Neutrophil (primary cell): ENCODE data around the gene OPN4.

ENCODE experiments used
- H3K27ac ChIP-seq: fragments of 200-600 bp; sonication (generic); 2 replicates; pipeline ENCODE4 v1.5.1; 2016; ENCODE audit warnings: mild to moderate bottlenecking, moderate library complexity
- H3K27me3 ChIP-seq: fragments of 200-600 bp; sonication (generic); 2 replicates; pipeline ENCODE4 v1.6.0; 2016; ENCODE audit warnings: mild to moderate bottlenecking
- H3K36me3 ChIP-seq: fragments of 200-600 bp; sonication (generic); 2 replicates; pipeline ENCODE4 v1.5.1; 2017
- H3K4me1 ChIP-seq, 2 experiments: fragments of 200-600 bp in 1 of 2; sonication (generic) in 1 of 2; 1 replicate in 1 of 2; 2 replicates in 1 of 2; pipeline versions ENCODE4 v1.5.1 to v1.6.1; 2013 to 2016; ENCODE audit warnings: low read depth in 1 of 2, low read length in 1 of 2, mild to moderate bottlenecking in 1 of 2, moderate library complexity in 1 of 2; ENCODE audit not compliant: control insufficient read depth in 1 of 2, insufficient read depth in 1 of 2
- H3K4me3 ChIP-seq, 2 experiments: fragments of 200-600 bp in 1 of 2; sonication (generic) in 1 of 2; 1 replicate in 1 of 2; 2 replicates in 1 of 2; pipeline ENCODE4 v1.5.1; 2013 to 2016; ENCODE audit warnings: low read depth in 1 of 2, low read length in 1 of 2, mild to moderate bottlenecking in 1 of 2, moderate library complexity in 1 of 2
- H3K9me3 ChIP-seq: fragments of 200-600 bp; sonication (generic); 2 replicates; pipeline ENCODE4 v1.5.1; 2016
- TF ChIP-seq, protein P1 (sequence below): fragments of 200-600 bp; sonication (generic); IDR thresholded peaks from 2 replicates; pipeline ENCODE4 v1.5.1; 2016; ENCODE audit warnings: antibody characterized with exemption

The OPN4 gene

DNA sequence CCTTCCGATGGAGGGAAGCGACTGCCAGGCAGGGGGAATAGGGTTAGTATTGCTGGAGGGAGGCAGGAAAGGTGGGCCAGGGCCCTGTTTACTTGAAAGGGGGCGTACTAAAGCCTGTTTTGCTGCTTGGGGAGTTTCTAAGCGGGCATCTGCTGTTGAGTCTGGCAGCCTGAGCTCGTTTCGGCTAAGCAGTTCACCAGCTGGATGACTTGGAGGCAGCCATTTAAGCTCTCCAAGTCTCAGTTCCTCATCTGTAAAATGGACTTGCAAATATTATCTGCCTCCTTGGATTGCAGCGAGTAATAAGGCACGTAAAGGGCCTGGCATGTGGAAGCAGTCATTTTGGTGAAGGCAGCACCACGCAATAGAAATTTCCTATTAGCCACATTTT is 58.0 kb downstream of the OPN4 start:
- TF ChIP-seq, protein P1, sequence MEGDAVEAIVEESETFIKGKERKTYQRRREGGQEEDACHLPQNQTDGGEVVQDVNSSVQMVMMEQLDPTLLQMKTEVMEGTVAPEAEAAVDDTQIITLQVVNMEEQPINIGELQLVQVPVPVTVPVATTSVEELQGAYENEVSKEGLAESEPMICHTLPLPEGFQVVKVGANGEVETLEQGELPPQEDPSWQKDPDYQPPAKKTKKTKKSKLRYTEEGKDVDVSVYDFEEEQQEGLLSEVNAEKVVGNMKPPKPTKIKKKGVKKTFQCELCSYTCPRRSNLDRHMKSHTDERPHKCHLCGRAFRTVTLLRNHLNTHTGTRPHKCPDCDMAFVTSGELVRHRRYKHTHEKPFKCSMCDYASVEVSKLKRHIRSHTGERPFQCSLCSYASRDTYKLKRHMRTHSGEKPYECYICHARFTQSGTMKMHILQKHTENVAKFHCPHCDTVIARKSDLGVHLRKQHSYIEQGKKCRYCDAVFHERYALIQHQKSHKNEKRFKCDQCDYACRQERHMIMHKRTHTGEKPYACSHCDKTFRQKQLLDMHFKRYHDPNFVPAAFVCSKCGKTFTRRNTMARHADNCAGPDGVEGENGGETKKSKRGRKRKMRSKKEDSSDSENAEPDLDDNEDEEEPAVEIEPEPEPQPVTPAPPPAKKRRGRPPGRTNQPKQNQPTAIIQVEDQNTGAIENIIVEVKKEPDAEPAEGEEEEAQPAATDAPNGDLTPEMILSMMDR = no peak
- no peaks in the 10 kb centered on the region for H3K9me3 ChIP-seq
- peaks cover 34% of the 10 kb centered on the region for H3K27me3 ChIP-seq
- H3K4me3 ChIP-seq = peak overlapping the region in 1 of 2 experiments; percentile 32
- peaks cover 5 to 9% of the 10 kb centered on the region in 2 experiments for H3K4me1 ChIP-seq
- no peaks in the 10 kb centered on the region for H3K36me3 ChIP-seq
- no peak overlapping the region for H3K27ac ChIP-seq

- TF ChIP-seq, protein P1 = no peak
- H3K4me3 ChIP-seq = no peak overlapping the region
- no peaks in the 10 kb centered on the region for H3K9me3 ChIP-seq
- peaks cover 34% of the 10 kb centered on the region for H3K27me3 ChIP-seq
- no peaks in the 10 kb centered on the region for H3K36me3 ChIP-seq
- peaks cover 5 to 9% of the 10 kb centered on the region in 2 experiments for H3K4me1 ChIP-seq
- H3K27ac ChIP-seq = no peak overlapping the region
Measured at GRCh38 chr10:86715156-86715795, 60.9 kb downstream of the OPN4 start.

DNA sequence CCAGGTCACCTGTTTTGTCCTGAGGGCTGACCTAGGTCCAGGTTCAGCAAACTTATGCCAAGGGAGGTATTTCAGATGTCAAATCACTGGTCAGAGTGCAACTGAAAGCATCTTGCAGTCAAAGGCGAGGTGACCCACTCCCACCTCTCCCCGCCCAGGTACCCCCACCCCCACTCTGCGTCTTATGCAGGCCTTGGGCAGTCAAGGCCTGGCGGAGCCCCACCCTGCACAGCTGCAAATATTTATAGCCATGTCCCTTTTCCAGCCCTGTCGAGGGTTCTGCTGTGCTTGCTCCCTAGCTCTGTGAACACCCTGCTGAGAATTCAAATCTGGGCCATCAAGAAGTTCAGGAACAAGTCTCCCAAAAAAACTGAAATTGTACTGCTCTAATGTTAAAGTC is 61.5 kb downstream of the OPN4 start:
- TF ChIP-seq, protein P1 = no peak
- no peaks in the 10 kb centered on the region for H3K36me3 ChIP-seq
- H3K4me1 ChIP-seq = peaks cover 5 to 8% of the 10 kb centered on the region in 2 experiments
- H3K9me3 ChIP-seq = no peaks in the 10 kb centered on the region
- H3K4me3 ChIP-seq = no peak overlapping the region
- peaks cover 34% of the 10 kb centered on the region for H3K27me3 ChIP-seq
- H3K27ac ChIP-seq = no peak overlapping the region
